Stimulated activated CD8-positive, alpha-beta memory T cell treated with anti-CD3 and anti-CD28 coated beads, Interleukin-2, amount 100 ng/mL, for 1 hour (primary cell): ENCODE measurements around the gene EXOC3.
"Not testable (repeated sequence)": the region's sequence is repeated elsewhere in the genome, so short reads cannot be mapped to it uniquely, and the experiment has no call there.

Experiments
- DNase-seq, 2 donors: peaks; one replicate each; pipeline ENCODE4 v3.0.0-alpha.2; 2020; ENCODE audit warnings: low read depth in 2 of 2

The EXOC3 gene

DNA sequence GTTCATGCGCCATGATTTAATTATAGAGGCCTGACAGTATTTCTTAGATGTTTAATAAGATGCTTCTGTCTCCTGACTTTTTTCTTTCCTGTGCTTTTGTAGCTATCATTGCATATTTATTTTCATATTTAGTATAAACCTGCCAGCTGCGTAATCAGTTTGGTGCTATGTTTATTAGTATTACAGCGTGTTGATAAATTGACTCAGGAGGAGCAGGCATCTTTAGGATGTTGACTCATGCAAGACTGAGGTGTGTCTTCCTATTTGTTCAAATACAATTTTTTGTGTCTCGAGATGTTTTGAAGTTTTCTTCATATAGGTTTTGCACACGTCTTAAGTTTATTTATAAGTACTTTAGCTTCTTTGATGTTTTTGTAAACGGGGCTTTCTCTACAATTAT lies 35.9 kb upstream of the EXOC3 start:
- DNase-seq = no peak

DNA sequence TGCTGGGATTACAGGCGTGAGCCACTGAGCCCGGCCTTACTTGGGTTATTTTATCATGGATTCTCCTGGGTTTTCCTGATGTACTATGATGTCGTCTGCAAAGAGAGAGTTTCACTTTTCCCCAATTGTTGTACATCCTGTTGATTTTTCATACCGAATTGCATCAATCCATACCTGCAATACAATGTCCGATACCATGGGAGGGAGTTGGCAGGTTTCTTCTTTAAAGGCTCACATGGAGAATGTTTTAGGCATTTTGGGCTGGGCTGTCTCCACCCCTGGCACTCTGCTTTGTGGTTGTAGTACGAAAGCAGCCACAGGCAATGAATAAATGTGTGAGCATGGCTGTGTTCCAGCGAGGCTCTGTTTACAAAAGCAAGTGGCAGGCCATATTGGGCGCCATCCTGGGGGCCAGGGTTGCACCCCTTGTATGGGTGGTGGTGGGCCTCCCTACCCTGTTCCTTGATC lies 35.1 kb upstream of the EXOC3 start:
- DNase-seq = no peak

DNA sequence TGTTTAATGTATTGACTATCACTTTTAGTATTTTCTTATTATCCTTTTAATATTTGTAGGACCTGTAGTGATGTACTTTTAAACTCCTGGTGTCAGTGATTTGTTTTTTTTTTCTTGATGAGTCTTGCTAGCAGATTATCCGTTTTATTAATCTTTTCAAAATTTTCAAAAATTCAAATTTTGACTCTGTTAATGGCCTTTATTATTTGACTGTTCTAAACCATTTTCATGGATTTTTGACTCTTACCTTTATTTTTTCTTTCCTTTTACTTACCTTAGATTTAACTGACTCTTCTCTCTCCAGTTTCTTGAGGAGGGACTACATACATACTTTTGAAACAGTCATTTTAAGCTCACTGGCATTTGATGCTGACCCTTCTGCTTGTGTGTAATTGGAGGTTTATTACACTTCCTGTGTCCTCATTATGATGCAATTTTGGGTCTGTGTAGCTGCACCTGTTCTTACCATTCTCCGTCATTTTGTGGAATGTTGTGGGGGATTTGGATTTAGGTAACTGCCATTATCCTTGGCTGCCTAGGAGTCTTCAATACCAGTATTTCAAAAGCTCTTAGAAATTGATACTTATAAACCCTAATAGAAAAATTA lies 32.0 kb upstream of the EXOC3 start:
- no peak for DNase-seq

DNA sequence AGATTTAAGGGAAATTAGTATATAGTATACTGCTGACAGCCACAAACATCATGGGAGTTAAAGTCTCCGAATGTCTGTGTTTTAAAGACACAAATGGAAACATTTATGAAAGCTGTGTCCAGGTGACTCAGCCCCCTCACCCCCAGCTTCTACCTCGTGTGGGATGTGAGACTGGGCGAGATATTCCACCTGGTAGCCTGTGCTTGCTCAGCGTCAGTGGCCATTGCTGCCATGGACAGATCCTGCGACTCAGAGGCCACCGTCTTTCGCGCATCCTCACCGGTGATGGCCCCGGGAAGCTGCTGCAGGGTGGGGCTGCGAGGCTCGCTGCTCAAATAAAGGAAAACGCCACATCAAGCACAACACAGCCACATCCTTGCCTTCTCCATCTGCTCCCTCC lies 31.2 kb upstream of the EXOC3 start:
- DNase-seq = no peak

DNA sequence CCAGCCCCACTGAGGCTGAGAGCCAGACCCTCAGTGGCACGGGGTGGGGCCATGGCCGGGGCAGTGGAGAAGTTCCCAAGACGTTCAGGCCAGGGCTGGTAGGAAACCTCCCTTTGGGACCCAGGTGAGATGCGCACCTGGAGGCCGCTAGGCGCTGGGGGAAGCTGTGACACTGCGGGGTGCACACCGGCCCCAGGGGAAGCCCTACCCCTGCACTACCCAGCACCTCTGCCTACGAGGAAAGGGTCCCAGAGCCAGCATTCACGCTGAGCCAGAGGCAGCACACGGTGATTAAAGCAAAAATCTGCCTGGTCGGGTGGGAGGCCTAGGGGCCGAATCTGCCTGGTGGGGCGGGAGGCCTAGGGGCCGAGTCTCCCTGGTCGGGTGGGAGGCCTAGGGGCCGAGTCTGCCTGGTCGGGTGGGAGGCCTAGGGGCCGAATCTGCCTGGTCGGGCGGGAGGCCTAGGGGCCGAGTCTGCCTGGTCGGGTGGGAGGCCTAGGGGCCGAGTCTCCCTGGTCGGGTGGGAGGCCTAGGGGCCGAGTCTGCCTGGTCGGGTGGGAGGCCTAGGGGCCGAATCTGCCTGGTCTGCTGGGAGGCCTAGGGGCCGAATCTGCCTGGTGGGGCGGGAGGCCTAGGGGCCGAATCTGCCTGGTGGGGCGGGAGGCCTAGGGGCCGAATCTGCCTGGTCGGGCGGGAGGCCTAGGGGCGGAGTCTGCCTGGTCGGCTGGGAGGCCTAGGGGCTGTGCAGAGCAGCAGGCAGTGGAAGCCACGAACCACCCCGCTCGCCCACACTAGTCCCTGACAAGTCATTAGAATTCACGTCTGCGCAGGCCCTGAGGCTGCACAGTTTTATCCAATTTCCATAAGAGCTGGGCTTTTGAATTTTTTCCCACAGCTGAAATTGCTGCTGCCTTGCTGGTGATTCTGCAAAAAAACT lies 27.7 kb upstream of the EXOC3 start:
- DNase-seq = not testable (repeated sequence)

DNA sequence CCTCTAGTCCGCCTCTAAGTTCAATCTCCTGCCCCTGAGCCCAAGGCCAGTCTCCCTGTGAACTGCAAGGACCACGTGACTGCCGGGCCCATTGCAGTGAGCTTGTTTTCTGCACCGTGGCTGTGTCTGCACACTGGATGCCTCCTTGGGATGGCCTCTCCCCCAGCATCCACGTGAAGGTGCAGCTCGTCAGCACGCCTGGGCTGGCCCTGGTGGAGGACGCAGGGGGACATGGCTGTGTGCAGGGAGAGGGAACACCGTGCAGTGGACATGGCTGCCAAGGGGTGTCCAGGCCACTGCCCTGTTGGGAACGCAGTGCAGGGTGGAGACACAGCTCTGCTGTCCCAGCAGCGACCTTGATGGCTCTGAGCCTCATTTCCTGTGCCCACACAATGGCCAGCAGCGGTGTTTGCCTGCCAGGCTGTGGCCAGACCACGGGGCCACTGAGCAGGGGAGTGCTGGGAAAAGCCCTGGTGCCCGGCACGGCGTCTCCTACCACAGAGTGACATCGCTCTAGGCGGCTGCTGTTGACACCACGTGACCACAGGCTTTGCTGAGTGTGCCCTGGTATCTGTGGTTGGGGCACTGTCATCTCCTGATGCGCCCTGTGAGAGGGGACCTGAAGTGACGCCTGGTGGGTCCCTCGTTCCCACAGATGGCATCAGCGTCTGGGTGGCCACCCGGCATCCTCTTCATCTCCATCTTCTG lies 26.9 kb upstream of the EXOC3 start:
- no peak for DNase-seq

DNA sequence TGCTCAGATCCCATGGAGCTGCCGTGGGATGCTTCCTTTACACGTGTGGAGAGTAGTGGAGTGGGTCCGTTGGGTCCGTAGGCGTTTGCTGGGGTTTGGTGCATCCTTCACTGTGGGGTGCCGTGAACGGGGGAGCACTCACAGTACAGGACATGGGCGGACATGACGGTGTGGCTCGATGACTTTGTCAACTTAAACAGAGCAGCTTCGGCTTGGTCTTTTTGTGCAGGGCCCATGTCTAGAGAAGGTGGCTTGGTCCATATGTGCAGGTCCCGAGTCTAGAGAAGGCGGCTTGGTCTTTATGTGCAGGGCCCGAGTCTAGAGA lies 26.4 kb upstream of the EXOC3 start:
- no peak for DNase-seq

DNA sequence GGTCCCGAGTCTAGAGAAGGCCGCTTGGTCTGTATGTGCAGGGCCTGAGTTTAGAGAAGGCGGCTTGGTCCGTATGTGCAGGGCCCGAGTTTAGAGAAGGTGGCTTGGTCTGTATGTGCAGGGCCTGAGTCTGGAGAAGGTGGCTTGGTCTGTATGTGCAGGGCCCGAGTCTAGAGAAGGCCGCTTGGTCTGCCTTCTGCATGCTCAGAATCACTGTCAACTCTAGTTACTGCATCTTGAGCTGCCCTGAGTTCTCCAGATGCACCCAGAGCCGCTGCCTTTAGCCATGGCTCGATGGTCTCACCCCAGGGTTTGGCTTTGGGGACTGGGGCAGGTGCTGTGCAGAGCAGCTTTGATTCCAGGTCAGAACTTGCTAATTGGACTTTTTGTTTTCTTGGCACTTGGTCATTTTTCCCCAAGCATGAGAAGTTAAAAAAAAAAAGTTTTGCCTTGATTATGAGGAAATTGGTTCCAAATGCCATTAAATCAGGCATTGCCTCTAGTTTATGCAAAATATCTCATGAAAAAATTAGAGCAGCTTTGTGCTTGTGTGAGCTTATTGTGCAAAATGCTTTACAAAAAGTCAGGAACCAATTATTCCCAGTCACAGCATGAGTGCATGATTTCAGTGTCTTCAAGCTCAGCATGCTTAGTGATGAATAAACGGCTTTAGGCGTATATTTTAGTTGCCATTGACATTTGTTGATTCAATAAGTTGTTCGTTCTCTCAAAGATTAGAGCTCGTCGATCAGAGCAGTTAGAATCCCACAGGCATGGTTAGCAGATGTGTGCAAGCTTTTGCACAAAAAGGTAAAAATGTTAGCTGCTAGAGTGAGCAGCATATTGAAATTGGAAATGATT lies 25.4 kb upstream of the EXOC3 start:
- no peak for DNase-seq

DNA sequence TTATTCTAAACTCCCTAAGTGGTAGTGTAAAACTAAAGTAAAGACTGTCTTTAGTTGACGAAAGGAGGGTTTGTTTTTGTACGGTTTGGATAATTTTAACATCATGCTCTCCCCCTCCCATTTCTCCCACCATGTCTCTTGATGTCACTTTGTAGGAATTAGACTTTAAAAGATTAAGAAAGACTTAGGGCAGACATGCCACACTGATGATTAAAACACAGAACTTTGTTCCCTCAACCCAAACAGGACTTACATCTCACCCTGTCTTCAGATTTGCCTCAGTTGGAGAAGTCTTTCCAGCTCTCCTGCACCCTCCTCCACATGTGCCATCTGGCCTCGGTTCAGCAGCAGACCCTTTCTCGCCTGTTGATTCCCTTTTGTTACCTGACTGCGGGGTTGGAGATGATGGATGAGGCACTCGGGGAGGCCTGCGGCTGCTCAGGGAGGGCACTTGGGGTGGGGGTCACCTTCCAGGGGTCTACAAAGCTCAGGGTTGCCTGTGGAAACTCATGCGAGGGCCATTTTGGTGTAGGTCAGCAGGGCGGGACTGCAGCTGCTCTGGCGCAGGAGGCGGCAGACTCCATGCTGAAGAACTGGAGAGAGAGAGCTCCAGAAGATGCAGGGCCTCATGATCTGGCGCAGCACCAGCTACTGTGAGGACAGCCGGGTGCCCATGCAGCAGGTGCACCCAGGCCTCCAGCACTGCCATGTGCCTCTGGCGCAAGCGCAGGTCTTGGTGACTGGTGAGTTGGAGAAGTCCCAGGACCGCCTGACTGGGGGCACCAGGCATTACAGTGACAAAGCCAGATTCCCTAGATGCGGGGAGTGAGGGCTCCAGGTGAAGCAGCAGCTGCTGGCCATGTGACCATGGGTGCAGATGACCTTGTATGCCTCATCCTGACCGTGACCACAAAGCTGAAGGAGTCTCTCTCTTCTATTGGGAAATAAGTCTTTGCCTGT lies 24.5 kb upstream of the EXOC3 start:
- no peak for DNase-seq

DNA sequence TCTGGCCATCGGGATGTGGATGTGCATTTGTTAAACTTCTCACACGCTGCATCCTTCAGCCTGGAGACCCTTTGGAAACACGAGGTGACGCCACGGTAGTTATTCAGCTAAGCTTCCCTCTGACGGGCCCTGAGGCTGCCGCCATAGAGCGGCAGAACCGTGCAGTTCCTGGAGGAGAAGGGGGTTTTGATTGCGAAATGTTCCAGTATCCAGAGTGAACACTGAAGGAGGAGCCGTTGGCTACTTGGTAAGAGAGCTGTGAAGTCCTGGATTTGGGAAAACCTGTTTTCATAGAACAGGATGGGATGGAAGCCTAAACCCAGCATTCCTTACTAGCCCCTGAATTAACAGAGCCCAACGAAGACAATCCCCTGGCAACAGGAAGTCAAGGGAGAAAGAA lies 23.0 kb upstream of the EXOC3 start:
- no peak for DNase-seq

DNA sequence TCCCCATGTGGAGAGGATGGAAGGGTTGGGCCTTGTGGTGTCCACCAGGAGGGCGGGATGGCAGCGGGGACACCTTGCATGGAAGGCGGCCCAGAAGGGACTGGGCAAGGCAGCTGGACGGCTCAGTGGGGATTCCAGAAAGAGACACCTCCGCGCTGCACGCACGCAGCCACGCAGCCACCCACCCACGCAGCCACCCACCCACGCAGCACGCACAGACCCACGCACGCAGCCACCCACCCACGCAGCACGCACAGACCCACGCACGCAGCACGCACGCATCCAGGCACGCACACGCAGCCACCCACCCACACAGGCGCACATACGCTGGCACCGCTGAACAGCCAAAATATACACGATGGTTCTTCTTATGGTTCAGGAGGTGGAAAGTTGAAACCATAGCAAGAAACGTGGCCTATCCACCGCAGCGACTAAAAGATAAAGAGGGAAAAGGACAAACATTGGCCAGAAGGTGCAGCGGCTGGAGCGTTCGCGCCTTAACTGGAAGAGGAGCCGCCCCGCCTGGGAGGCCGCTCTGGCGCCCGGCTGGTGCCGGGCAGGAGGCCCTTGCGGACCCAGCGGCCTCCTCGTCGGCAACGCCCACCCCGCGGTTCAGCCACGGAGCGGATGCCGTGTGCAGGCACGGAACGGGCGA lies 22.2 kb upstream of the EXOC3 start:
- no peak for DNase-seq

DNA sequence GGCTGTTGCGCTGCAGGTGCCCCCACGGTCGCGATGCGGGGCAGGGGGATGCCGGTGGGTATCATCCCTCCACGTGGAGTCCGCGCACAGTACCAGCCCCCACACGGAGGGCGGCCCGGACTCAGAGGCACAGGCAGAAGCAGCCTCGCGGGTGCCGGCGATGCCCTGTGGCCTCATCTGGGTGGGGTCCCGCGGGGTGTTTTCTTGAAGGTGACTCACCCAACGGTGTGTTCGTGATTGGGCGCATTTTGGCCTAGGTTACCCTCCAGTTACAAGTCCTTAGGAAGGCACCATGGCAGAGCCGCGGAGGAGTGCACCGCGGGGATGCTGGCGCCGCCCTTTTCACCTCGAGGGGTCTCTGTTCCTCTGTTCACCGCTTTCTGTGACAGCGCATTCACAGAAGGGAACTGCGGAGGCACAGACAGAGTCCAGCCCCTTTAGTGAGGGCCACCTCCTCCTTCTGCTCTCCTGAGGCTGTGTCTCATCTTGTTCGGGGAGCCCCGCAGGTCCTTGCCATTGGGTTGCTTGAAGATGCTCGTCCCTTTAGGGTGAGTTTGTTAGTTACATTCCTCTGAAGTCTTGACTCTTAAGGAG lies 21.6 kb upstream of the EXOC3 start:
- DNase-seq = no peak

DNA sequence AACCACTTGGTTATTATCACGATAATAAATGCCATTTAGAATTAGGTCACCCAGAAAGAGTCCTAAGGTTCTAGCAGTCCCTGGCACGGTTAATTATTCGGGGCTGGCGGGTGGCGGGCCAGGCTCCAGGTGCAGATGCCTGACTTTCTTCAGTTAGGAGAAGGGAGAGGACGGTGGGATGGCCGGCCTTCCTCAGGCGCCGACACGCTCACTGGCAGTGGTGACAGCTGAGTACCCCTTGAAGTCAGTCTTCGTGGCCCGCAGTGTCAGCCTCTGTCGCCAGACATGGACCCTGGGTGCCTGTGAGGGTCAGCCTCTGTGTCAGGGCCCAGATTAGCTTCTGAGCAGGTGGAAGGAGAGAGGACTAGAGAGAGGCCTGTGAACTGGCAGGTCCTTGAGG lies 21.1 kb upstream of the EXOC3 start:
- no peak for DNase-seq

DNA sequence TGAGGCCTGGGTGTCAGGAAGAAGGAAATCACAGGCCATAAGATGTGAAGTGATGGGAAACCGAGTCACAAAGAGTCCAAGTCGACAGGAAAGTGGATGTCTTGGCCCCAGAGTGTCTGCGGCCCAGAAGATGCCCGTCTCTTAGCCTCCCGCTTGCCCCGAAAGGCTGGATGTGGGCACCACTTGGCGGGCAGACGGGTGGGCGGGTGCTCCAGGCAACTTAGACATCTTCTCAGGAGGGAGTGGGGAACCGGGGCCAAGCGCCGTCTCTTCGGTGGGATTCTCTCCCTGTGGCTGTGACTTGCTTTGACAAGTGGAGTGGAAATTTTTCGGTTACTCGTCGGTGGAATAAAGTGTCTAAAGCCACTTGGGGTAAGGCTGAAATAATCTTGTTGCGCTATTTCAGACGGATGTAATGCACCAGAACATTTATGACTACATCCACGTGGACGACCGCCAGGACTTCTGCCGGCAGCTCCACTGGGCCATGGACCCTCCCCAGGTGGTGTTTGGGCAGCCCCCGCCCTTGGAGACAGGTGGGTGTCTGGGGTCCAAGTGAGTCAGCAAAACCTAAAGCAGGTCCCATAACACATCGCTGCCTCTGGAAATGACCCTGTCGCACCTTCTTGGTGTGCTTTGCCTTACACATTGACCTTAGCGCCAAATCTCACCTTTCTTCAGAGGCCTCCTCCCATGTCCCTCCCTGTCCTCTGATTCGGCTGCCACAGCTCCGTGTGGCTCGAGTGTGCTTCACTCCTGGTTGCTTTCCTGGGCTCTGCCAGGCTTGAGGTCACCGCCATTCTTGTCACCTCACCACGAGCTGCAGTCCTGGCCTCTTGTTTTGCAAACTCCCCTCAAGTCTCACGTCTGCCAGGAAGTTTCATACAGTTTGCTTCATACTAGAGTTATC lies 20.4 kb upstream of the EXOC3 start:
- DNase-seq = no peak

DNA sequence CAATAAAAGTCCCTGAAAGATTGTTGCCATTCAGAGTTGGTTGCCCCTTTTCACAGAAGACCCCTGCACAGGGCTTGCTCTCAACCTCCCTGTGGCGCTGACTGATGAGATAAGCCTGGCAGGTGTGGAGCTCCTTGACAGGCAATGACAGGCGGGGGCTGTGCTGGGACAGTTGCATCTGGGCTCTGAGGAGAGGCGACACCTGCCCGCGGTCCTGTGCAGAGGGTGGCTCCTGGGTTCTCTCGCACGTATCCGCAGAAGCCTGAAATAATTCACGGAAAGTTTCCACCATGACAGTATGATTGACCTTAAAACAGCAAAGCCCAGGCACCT lies 19.8 kb upstream of the EXOC3 start:
- no peak for DNase-seq

DNA sequence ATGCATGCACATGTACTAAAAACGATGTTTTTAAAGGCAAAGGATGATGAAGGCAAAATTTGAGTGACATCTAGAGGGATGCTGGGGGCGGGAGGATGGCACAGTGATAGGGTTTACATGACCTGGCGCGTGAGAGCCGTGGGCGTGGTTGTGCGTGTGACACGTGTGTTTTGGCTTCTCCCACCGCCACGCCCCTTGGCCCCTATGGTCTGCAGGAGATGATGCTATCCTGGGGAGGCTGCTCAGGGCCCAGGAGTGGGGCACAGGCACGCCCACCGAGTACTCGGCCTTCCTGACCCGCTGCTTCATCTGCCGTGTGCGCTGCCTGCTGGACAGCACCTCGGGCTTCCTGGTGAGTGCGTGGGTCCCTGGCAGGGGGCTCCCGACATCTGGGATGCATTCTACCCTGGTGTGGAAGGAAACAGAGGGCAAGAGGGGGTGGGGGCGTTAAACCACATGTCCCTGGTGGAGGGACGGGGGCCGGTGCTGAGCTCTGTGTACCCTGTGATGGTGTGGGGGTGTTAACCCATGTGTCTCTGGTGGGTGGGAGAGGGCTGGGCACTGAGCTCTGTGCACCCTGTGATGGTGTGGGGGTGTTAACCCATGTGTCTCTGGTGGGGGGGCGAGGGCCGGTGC lies 19.2 kb upstream of the EXOC3 start:
- DNase-seq = no peak

DNA sequence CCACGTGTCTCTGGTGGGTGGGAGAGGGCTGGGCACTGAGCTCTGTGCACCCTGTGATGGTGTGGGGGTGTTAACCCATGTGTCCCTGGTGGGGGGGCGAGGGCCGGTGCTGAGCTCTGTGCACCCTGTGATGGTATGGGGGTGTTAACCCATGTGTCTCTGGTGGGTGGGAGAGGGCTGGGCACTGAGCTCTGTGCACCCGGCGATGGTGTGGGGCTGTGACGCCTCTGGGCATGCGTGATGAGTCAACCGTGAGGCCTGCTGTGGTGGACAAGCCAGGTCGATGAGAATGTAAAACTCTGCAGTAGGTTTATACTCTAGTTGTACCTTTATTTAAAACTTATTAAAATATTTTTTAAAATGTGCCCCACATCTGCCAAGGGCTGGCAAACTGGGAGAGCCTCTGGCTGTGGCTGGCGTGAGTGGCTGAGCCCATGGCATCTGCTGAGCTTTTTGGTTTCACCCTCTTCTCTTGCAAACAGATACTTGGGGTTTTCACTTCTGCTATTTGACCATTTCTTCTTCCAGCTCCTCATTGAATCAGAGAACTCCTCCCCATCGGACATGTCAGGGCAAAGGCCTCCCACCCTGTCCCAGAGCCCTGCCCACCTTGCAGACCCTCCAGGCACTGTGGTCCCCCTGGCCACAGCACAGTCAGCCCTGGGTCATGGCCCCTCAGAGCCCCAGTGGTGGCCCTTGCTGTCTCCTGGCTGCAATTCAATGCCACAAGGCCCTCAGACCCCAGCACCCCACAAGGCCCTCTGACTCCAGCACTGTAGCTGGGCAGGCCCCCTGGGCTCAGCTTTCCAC lies 18.5 kb upstream of the EXOC3 start:
- no peak for DNase-seq
